Endothelial cell of umbilical vein (primary cell): ENCODE data around the gene LYRM4. TPM values are rescaled to one million over a fixed set of nuclear protein-coding genes. Genes with fewer than 3 reads are reported as not detected.

ENCODE experiments used
- BruUV-seq: library from RNA; stranded (reverse); fragments of 400-500 nt; replicated peaks from 2 replicates; lab custom pipeline; 2021; lab: Mats Ljungman, UMichigan
- CTCF ChIA-PET: fragments of 300-600, 350-600 bp; sonication (Branson Sonifier 250); formaldehyde crosslinking; loops from one replicate; lab custom pipeline; 2021; ENCODE audit warnings: antibody characterized with exemption, inconsistent platforms; lab: Charles Lee
- POLR2A ChIA-PET: fragments of 300-600, 350-600 bp; sonication (Branson Sonifier 250); formaldehyde crosslinking; loops from one replicate; lab custom pipeline; 2021; ENCODE audit warnings: antibody characterized with exemption, inconsistent platforms; lab: Charles Lee
- DNase-seq: peaks from one replicate; pipeline ENCODE4 v3.0.0-alpha.2; 2011; ENCODE audit warnings: low read depth, low spot score
- FAIRE-seq: peaks from 2 replicates; lab custom pipeline; 2011; peaks lifted over from hg19 to GRCh38; lab: Jason Lieb, UNC
- H2AFZ ChIP-seq: 2 replicates; pipeline ENCODE4 v1.6.0; 2012; ENCODE audit warnings: low read depth, low read length, control low read depth, inconsistent platforms
- H3K27ac ChIP-seq: 2 replicates; pipeline ENCODE4 v1.5.1; 2011; ENCODE audit warnings: low read depth, mild to moderate bottlenecking, control low read depth, low read length, moderate library complexity; ENCODE audit not compliant: insufficient read depth
- H3K27me3 ChIP-seq, 2 experiments: 2 replicates each; pipeline versions ENCODE4 v1.6.0 to v1.6.1; 2011; ENCODE audit warnings: low read length in 2 of 2, mixed read lengths in 1 of 2; ENCODE audit not compliant: control insufficient read depth in 2 of 2, insufficient read depth in 2 of 2
- H3K36me3 ChIP-seq, 2 experiments: 2 replicates in 1 of 2; 3 replicates in 1 of 2; pipeline ENCODE4 v1.5.1; 2011; ENCODE audit warnings: low read length in 2 of 2, mild to moderate bottlenecking in 1 of 2, moderate library complexity in 1 of 2; ENCODE audit not compliant: control insufficient read depth in 2 of 2, insufficient read depth in 2 of 2; ENCODE audit errors: extremely low read depth in 1 of 2
- H3K4me1 ChIP-seq: 3 replicates; pipeline ENCODE4 v1.5.1; 2011; ENCODE audit warnings: mild to moderate bottlenecking, low read length; ENCODE audit not compliant: control insufficient read depth, insufficient read depth; ENCODE audit errors: extremely low read depth
- H3K4me2 ChIP-seq: 2 replicates; pipeline ENCODE4 v1.6.1; 2011; ENCODE audit warnings: low read length, control low read depth, mixed read lengths; ENCODE audit not compliant: insufficient read depth
- H3K4me3 ChIP-seq, 3 experiments: fragments of 200-600 bp in 1 of 3; sonication (generic), shearing (Covaris generic) in 1 of 3; replicated peaks in 1 of 3; 2 replicates each; pipeline ENCODE4 v1.5.1; 2011 to 2016; ENCODE audit warnings: control low read depth in 3 of 3, low read length in 3 of 3, mild to moderate bottlenecking in 2 of 3, inconsistent platforms in 1 of 3, low read depth in 1 of 3, moderate library complexity in 1 of 3; ENCODE audit not compliant: insufficient read depth in 1 of 3
- H3K79me2 ChIP-seq: 2 replicates; pipeline ENCODE4 v1.6.0; 2012; ENCODE audit warnings: low read length, inconsistent platforms; ENCODE audit not compliant: control insufficient read depth, insufficient read depth
- H3K9ac ChIP-seq: replicated peaks from 2 replicates; pipeline ENCODE3; 2011; ENCODE audit warnings: low read length, control low read depth; ENCODE audit not compliant: insufficient read depth; ENCODE audit errors: extremely low read depth
- H3K9me1 ChIP-seq: replicated peaks from 3 replicates; pipeline ENCODE4 v1.6.0; 2011; ENCODE audit warnings: mild to moderate bottlenecking, low read length; ENCODE audit not compliant: control insufficient read depth, insufficient read depth; ENCODE audit errors: extremely low read depth
- H3K9me3 ChIP-seq: replicated peaks from 2 replicates; pipeline ENCODE4 v1.5.1; 2012; ENCODE audit warnings: low read length, inconsistent platforms; ENCODE audit not compliant: control insufficient read depth, insufficient read depth
- H4K20me1 ChIP-seq: replicated peaks from 2 replicates; pipeline ENCODE3; 2011; ENCODE audit warnings: mild to moderate bottlenecking, low read length; ENCODE audit not compliant: control insufficient read depth, insufficient read depth; ENCODE audit errors: extremely low read depth
- EZH2 ChIP-seq: IDR thresholded peaks from 2 replicates; pipeline ENCODE4 v1.6.1; 2012; ENCODE audit warnings: borderline replicate concordance, low read depth, mild to moderate bottlenecking, moderate library complexity, low read length, inconsistent platforms; ENCODE audit not compliant: severe bottlenecking
- FOS ChIP-seq: IDR thresholded peaks from 2 replicates; pipeline ENCODE4 v1.6.1; 2011; ENCODE audit warnings: mild to moderate bottlenecking, low read length, moderate library complexity, borderline replicate concordance; ENCODE audit not compliant: insufficient read depth
- GATA2 ChIP-seq: IDR thresholded peaks from 2 replicates; pipeline ENCODE4 v1.7.0; 2011; ENCODE audit warnings: low read depth, mild to moderate bottlenecking, moderate library complexity, mixed read lengths, low read length; ENCODE audit not compliant: insufficient read length, insufficient read depth
- JUN ChIP-seq: IDR thresholded peaks from 2 replicates; pipeline ENCODE4 v1.6.1; 2011; ENCODE audit warnings: borderline replicate concordance, low read depth; ENCODE audit not compliant: insufficient read length, insufficient read depth
- MYC ChIP-seq: IDR thresholded peaks from one replicate; pipeline ENCODE4 v1.6.1; 2011; ENCODE audit warnings: mild to moderate bottlenecking, low read depth, low read length
- POLR2A ChIP-seq: IDR thresholded peaks from 2 replicates; pipeline ENCODE4 v1.6.1; 2012; ENCODE audit warnings: low read depth, mild to moderate bottlenecking, control low read depth, low read length
- dilution Hi-C: fragments of 300-500 bp; cut with MboI; formaldehyde crosslinking; loops from one replicate; pipeline ENCODE4 v1.15.0; 2019; ENCODE audit warnings: low sequenced_read_pairs; ENCODE audit not compliant: extremely low pct_ligation_motif_present
- intact Hi-C: fragments of 100-400 bp; cut with micrococcal nuclease; formaldehyde crosslinking; loops from one replicate; pipeline ENCODE4 v1.10.0; 2022
- polyA plus RNA-seq, 4 experiments: library from polyadenylated mRNA; depleted of rRNA in 3 of 4; stranded (reverse) in 3 of 4; unstranded in 1 of 4; fragments of >200 nt; gene quantifications; 2 replicates each; pipeline versions ENCODE4 v1.2.1 to v1.2.3, GENCODE V29; 2011 to 2012; ENCODE audit warnings: missing spikeins in 1 of 4
- total RNA-seq: library from RNA; stranded (reverse); gene quantifications from 2 replicates; pipeline ENCODE4 v1.2.3, GENCODE V29; 2021
- TF ChIP-seq, protein P1 (sequence below): IDR thresholded peaks from 2 replicates; pipeline ENCODE4 v1.6.1; 2011; ENCODE audit not compliant: insufficient read depth, insufficient read length

Gene LYRM4
- total and polyA plus RNA-seq, 2 donors (not counting 3 experiments of a cell fraction or from before 2014, with no cell fraction given) = 39.5 to 44.0 TPM

DNA sequence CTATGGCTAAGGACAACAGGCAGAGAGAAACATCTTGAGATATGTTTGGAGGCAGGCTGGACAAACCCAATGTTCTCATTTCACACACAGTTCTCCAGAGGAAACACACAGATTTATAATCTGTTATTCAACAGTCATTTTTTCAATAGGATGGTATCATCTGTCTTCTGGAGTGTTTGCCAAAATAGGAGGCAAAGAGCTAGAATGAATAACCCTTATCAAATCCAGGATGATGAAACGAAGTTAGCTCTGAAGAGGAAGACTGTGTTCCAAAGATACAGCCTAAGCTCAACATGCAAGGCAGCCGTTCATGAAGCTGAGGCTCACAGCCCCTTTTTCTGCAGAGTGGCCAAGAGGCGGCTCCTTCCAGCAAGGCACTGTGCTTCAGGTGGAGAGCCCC, 104.8 kb downstream of the LYRM4 start:
- no TSS peak for BruUV-seq
- no peak for DNase-seq

DNA sequence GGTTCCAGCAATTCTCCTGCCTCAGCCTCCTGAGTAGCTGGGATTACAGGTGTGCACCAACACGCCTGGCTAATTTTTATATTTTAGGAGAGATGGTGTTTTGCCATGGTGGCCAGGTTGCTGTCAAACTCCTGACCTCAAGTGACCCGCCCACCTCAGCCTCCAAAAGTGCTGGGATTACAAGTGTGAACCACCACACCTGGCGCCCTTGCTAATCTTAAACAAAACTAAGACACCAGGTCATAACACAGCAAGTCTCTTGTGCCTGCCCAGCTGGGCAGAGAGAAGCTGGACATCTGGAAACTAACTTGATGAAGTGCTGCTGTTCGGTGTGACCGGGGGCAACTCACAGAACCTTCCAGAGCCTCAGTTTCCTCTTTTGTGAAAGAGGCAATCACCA, 107.6 kb downstream of the LYRM4 start:
- Histone ChIP-seq H3K4me3 (no peak overlapping the region), H3K27me3 (no peaks in the 10 kb centered on the region), H3K9ac (no peak overlapping the region), H3K27ac (no peak overlapping the region), H3K36me3 (no peaks in the 10 kb centered on the region), H3K9me1 (no peaks in the 10 kb centered on the region), H3K4me2 (no peak overlapping the region), H3K4me1 (no peaks in the 10 kb centered on the region), H3K79me2 (no peaks in the 10 kb centered on the region), H4K20me1 (no peaks in the 10 kb centered on the region), H2AFZ (no peak overlapping the region), H3K9me3 (no peaks in the 10 kb centered on the region)
- ChIA-PET POLR2A (no interaction called here), CTCF (interaction anchor here (1.2 to 1.4 kb wide), 2 partner anchors 96 to 242 kb away, joined by 3 to 4 read pairs; no protein-coding TSS in a partner anchor)
- dilution Hi-C loops = no loop called here
- TF ChIP-seq FOS = no peak
- no peak for TF ChIP-seq MYC
- TF ChIP-seq GATA2 = no peak
- TF ChIP-seq JUN = no peak
- no peak for TF ChIP-seq POLR2A
- TF ChIP-seq, protein P1, sequence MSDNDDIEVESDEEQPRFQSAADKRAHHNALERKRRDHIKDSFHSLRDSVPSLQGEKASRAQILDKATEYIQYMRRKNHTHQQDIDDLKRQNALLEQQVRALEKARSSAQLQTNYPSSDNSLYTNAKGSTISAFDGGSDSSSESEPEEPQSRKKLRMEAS = no peak
- intact Hi-C loops = no loop called here
- FAIRE-seq (no peak), DNase-seq (no peak)
- no TSS peak for BruUV-seq

More for the DNA sequence above, 104.8 kb downstream of the LYRM4 start:
- Histone ChIP-seq H4K20me1 (no peaks in the 10 kb centered on the region), H3K9me1 (no peaks in the 10 kb centered on the region), H3K79me2 (no peaks in the 10 kb centered on the region), H3K27ac (no peak overlapping the region), H3K4me3 (no peak overlapping the region), H3K9ac (no peak overlapping the region), H3K4me2 (no peak overlapping the region), H3K4me1 (no peaks in the 10 kb centered on the region), H3K27me3 (no peaks in the 10 kb centered on the region), H2AFZ (no peak overlapping the region), H3K36me3 (no peaks in the 10 kb centered on the region), H3K9me3 (no peaks in the 10 kb centered on the region)
- TF ChIP-seq JUN (no peak), EZH2 (no peak)
- intact Hi-C loops = no loop called here
- dilution Hi-C loops = no loop called here
- CTCF ChIA-PET = interaction anchor here (0.9 to 1.5 kb wide), 3 partner anchors 12 to 92 kb away, joined by 3 to 5 read pairs (median 4); no protein-coding TSS in a partner anchor
- FAIRE-seq = no peak
- POLR2A ChIA-PET = no interaction called here
